Measurements from ENCODE around the gene CCL3. TPM values are rescaled to one million over a fixed set of nuclear protein-coding genes. Genes with fewer than 3 reads are reported as not detected.

Gene CCL3
- polyA plus RNA-seq, 1 donor (not counting 4 experiments of a cell fraction or from before 2014, with no cell fraction given): not detected

DNA sequence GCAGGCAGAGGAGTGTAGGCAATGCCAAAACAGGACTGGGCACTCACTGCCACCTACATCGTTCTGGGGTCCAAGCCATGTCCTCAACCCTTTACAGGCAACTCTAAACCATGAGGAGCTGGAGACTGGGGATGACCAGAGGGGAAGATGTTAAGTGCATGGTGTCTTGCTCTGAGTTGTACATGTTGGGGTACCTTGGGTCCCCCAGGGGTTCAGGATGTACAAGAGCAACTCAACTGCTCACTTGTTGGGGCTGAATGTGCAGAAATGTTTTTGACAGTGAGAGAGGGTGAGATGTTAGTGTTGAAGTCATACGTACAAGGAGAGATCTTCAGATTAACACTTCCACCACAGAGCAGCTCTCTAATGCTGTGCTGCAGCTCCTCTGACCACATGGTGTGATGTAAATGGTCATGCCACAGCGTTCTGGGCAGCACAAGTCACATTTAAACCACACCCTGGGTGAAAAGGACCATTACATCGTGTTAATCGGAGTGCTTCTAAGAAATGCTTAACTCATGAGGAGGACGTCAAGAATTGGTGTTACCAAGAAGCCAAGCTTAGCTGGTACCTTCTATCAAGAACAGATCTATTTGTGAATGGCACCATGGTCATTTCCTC lies 23.5 kb downstream of the CCL3 start:
- dilution Hi-C loops (cut with MboI; ENCODE audit: extremely low pct_ligation_motif_present, low sequenced_read_pairs): no loop called here
- Histone ChIP-seq H3K9me1 (ENCODE audit: control insufficient read depth, extremely low read depth, insufficient read depth, low read length) (no peaks in the 10 kb centered on the region), H3K9ac (ENCODE audit: control insufficient read depth, extremely low read depth, insufficient read depth, low read length) (no peak overlapping the region), H3K36me3 (ENCODE audit: control insufficient read depth in 2 of 2, extremely low read depth in 1 of 2, insufficient read depth in 2 of 2, low read length in 2 of 2) (no peaks in the 10 kb centered on the region), H2AFZ (ENCODE audit: control insufficient read depth, low read length) (no peak overlapping the region), H3K4me2 (ENCODE audit: control insufficient read depth, extremely low read depth, insufficient read depth, low read depth, low read length) (no peak overlapping the region), H3K27ac (ENCODE audit: control insufficient read depth, insufficient read depth, low read length) (no peak overlapping the region), H3K9me3 (ENCODE audit: control insufficient read depth, low read depth, low read length) (no peaks in the 10 kb centered on the region), H3K79me2 (ENCODE audit: control insufficient read depth, insufficient read depth, low read length) (no peaks in the 10 kb centered on the region), H4K20me1 (ENCODE audit: control insufficient read depth, extremely low read depth, insufficient read depth, low read length) (no peaks in the 10 kb centered on the region), H3K4me1 (ENCODE audit: control insufficient read depth, extremely low read depth, insufficient read depth, low read length) (no peaks in the 10 kb centered on the region), H3K4me3 (ENCODE audit: control insufficient read depth in 2 of 3, extremely low read depth in 1 of 3, insufficient read depth in 2 of 3, low read depth in 1 of 3, low read length in 3 of 3) (no peak overlapping the region), H3K27me3 (ENCODE audit: control insufficient read depth, extremely low read depth, insufficient read depth, low read length) (no peaks in the 10 kb centered on the region)
- DNase-seq (ENCODE audit: low read depth, low spot score) (no peak), FAIRE-seq (no peak)
- TF ChIP-seq, protein P1, sequence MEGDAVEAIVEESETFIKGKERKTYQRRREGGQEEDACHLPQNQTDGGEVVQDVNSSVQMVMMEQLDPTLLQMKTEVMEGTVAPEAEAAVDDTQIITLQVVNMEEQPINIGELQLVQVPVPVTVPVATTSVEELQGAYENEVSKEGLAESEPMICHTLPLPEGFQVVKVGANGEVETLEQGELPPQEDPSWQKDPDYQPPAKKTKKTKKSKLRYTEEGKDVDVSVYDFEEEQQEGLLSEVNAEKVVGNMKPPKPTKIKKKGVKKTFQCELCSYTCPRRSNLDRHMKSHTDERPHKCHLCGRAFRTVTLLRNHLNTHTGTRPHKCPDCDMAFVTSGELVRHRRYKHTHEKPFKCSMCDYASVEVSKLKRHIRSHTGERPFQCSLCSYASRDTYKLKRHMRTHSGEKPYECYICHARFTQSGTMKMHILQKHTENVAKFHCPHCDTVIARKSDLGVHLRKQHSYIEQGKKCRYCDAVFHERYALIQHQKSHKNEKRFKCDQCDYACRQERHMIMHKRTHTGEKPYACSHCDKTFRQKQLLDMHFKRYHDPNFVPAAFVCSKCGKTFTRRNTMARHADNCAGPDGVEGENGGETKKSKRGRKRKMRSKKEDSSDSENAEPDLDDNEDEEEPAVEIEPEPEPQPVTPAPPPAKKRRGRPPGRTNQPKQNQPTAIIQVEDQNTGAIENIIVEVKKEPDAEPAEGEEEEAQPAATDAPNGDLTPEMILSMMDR (optimal IDR thresholded peaks at IDR 0.05 in 1 of 3, IDR thresholded peaks at IDR 0.05 in 1 of 3, conservative IDR thresholded peaks at IDR 0.05 in 1 of 3; ENCODE audit: extremely low read depth in 1 of 3, insufficient read depth in 2 of 3, low read length in 3 of 3): no peak
- TF ChIP-seq EZH2 (IDR thresholded peaks at IDR 0.05; ENCODE audit: low read length): no peak

DNA sequence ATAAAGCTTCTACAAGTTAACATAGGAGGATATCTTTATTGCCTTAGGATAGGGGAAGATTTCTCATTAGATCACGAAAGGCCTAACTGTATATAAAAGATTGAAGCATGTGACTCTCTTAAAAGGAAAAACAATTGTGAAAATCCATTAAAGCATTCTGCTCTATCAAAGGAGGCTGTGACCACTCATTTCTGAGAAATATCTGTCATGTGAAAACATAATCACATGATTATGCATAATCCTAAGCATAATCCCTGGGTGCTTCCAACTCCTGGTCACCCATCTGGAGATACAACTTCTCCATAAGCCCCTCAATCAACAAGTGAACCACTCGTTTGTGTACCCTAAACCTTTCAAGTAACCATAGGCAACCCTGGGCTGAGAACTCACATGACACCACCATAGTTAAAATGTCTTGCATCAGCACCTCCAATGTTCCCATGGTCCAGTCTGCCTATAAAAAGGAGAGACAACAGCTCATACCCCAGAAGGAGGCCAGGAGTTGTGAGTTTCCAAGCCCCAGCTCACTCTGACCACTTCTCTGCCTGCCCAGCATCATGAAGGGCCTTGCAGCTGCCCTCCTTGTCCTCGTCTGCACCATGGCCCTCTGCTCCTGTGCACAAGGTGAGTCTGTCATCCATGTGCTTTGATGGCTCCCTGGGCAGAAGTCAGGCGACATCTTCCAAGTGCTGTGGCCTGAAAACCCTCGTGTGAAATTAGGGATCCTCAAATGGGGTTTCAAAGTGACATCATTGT lies 26.0 kb downstream of the CCL3 start, which contains the start of gene CCL18:
Gene CCL18 (plus strand): TSS at position 487 of the 756 bp plus-strand sequence. CDS start 71 bp downstream, at position 558.
- no peak within 1 kb of the TSS for H2AFZ ChIP-seq (ENCODE audit: control insufficient read depth, low read length)
- FAIRE-seq (no peak), DNase-seq (ENCODE audit: low read depth, low spot score) (no peak)
- no peak within 1 kb of the TSS for H3K4me3 ChIP-seq (ENCODE audit: control insufficient read depth in 2 of 3, extremely low read depth in 1 of 3, insufficient read depth in 2 of 3, low read depth in 1 of 3, low read length in 3 of 3)
- H3K27me3 ChIP-seq (ENCODE audit: control insufficient read depth, extremely low read depth, insufficient read depth, low read length): no peaks in the 10 kb centered on the region
- H4K20me1 ChIP-seq (ENCODE audit: control insufficient read depth, extremely low read depth, insufficient read depth, low read length): no peaks in the 10 kb centered on the region
- H3K27ac ChIP-seq (ENCODE audit: control insufficient read depth, insufficient read depth, low read length): no peak within 1 kb of the TSS
- TF ChIP-seq, protein P1 (optimal IDR thresholded peaks at IDR 0.05 in 1 of 3, IDR thresholded peaks at IDR 0.05 in 1 of 3, conservative IDR thresholded peaks at IDR 0.05 in 1 of 3; ENCODE audit: extremely low read depth in 1 of 3, insufficient read depth in 2 of 3, low read length in 3 of 3): no peak
- no peak for TF ChIP-seq EZH2 (IDR thresholded peaks at IDR 0.05; ENCODE audit: low read length)
- no peak within 1 kb of the TSS for H3K9ac ChIP-seq (ENCODE audit: control insufficient read depth, extremely low read depth, insufficient read depth, low read length)
- no peak within 1 kb of the TSS for H3K4me2 ChIP-seq (ENCODE audit: control insufficient read depth, extremely low read depth, insufficient read depth, low read depth, low read length)
- H3K36me3 ChIP-seq (ENCODE audit: control insufficient read depth in 2 of 2, extremely low read depth in 1 of 2, insufficient read depth in 2 of 2, low read length in 2 of 2): no peaks in the 10 kb centered on the region
- no peaks in the 10 kb centered on the region for H3K4me1 ChIP-seq (ENCODE audit: control insufficient read depth, extremely low read depth, insufficient read depth, low read length)
- dilution Hi-C loops (cut with MboI; ENCODE audit: extremely low pct_ligation_motif_present, low sequenced_read_pairs): no loop called here
- no peaks in the 10 kb centered on the region for H3K9me1 ChIP-seq (ENCODE audit: control insufficient read depth, extremely low read depth, insufficient read depth, low read length)
- H3K9me3 ChIP-seq (ENCODE audit: control insufficient read depth, low read depth, low read length): no peaks in the 10 kb centered on the region
- H3K79me2 ChIP-seq (ENCODE audit: control insufficient read depth, insufficient read depth, low read length): no peaks in the 10 kb centered on the region

Measured in keratinocyte (primary cell).